Measurements from ENCODE around the gene THAP8.

The THAP8 gene

GRCh38 chr19:35995048-35995993 is 58.8 kb downstream of the THAP8 start, which contains the start of gene SDHAF1 (continued):
- TF ChIP-seq WT1 (tag by site-specific recombination; IDR thresholded peaks at IDR 0.05): no peak; the same call in none of the 2 replicates
- no peak for TF ChIP-seq ZNF510 (tag by site-specific recombination; IDR thresholded peaks at IDR 0.05; ENCODE audit: insufficient replicate concordance)
- no peak for TF ChIP-seq ZNF830 (tag by site-specific recombination; IDR thresholded peaks at IDR 0.05; ENCODE audit: low read depth)
- TF ChIP-seq REST (tag by site-specific recombination; IDR thresholded peaks at IDR 0.05): peak; percentile 74
- no peak for TF ChIP-seq ZNF529 (tag by site-specific recombination; IDR thresholded peaks at IDR 0.05; ENCODE audit: insufficient replicate concordance)
- peak; percentile 50; the same call in 1 of the 2 replicates for TF ChIP-seq KLF8 (tag by site-specific recombination; IDR thresholded peaks at IDR 0.05)
- 0 out of 2 replicates have a peak, but pooled peaks have one; percentile 66 for TF ChIP-seq ZNF221 (tag by site-specific recombination; IDR thresholded peaks at IDR 0.05; ENCODE audit: borderline replicate concordance)
- peak; percentile 76 for TF ChIP-seq ZNF121 (tag by site-specific recombination; IDR thresholded peaks at IDR 0.05)
- TF ChIP-seq ELK4 (IDR thresholded peaks at IDR 0.05; ENCODE audit: borderline replicate concordance, low read depth, low read length): no peak; the same call in 1 of the 2 replicates
- peak; percentile 71; the same call in 1 of the 2 replicates for TF ChIP-seq HOXA7 (CRISPR knock-in tag; IDR thresholded peaks at IDR 0.05; ENCODE audit: borderline replicate concordance)
- peak; percentile 90 for TF ChIP-seq KLF9 (tag by site-specific recombination; IDR thresholded peaks at IDR 0.05; ENCODE audit: low read depth)
- TF ChIP-seq KLF16 (tag by site-specific recombination; IDR thresholded peaks at IDR 0.05): peak; percentile 90
- TF ChIP-seq ZBTB20 (tag by site-specific recombination; IDR thresholded peaks at IDR 0.05): peak; percentile 49; the same call in 1 of the 2 replicates
- TF ChIP-seq GLIS1 (tag by site-specific recombination; IDR thresholded peaks at IDR 0.05): peak; percentile 99
- TF ChIP-seq BCL6B (tag by site-specific recombination; IDR thresholded peaks at IDR 0.05): no peak
- no peak for TF ChIP-seq ZNF548 (tag by site-specific recombination; IDR thresholded peaks at IDR 0.05)
- TF ChIP-seq ZNF175 (tag by site-specific recombination; IDR thresholded peaks at IDR 0.05): no peak
- no peak for TF ChIP-seq ZNF837 (tag by site-specific recombination; IDR thresholded peaks at IDR 0.05)
- no peak for TF ChIP-seq GLI2 (tag by site-specific recombination; IDR thresholded peaks at IDR 0.05; ENCODE audit: borderline replicate concordance, low read depth)
- TF ChIP-seq ZBTB21 (tag by site-specific recombination; IDR thresholded peaks at IDR 0.05): peak; percentile 94
- no peak for TF ChIP-seq ZNF280C (tag by site-specific recombination; IDR thresholded peaks at IDR 0.05)
- peak; percentile 74; the same call in 1 of the 2 replicates for TF ChIP-seq ZNF610 (tag by site-specific recombination; IDR thresholded peaks at IDR 0.05; ENCODE audit: borderline replicate concordance)
- TF ChIP-seq MYNN (tag by site-specific recombination; IDR thresholded peaks at IDR 0.05; ENCODE audit: borderline replicate concordance): no peak; the same call in 1 of the 2 replicates
- TF ChIP-seq ZNF202 (tag by site-specific recombination; IDR thresholded peaks at IDR 0.05; ENCODE audit: borderline replicate concordance): no peak
- TF ChIP-seq ZNF24 (tag by site-specific recombination; IDR thresholded peaks at IDR 0.05): 0 out of 2 replicates have a peak, but pooled peaks have one; percentile 11
- TF ChIP-seq ZNF10 (tag by site-specific recombination; IDR thresholded peaks at IDR 0.05): 0 out of 2 replicates have a peak, but pooled peaks have one; percentile 64
- TF ChIP-seq ZNF335 (tag by site-specific recombination; conservative IDR thresholded peaks at IDR 0.05): peak; percentile 100
- TF ChIP-seq SCRT2 (tag by site-specific recombination; IDR thresholded peaks at IDR 0.05): peak; percentile 65; the same call in 1 of the 2 replicates
- TF ChIP-seq ZNF580 (tag by site-specific recombination; IDR thresholded peaks at IDR 0.05): peak; percentile 68; the same call in 1 of the 2 replicates
- TF ChIP-seq ZEB2 (tag by site-specific recombination; IDR thresholded peaks at IDR 0.05): peak; percentile 91; the same call in 1 of the 2 replicates
- TF ChIP-seq ZFP37 (tag by site-specific recombination; IDR thresholded peaks at IDR 0.05): peak; percentile 77

Data from HEK293 (cell line).